Endothelial cell of umbilical vein (primary cell): Measurements from ENCODE around the gene SLC25A38. TPM values are rescaled to one million over a fixed set of nuclear protein-coding genes. Genes with fewer than 3 reads are reported as not detected.

Experiments
- BruUV-seq: library from RNA; stranded (reverse); fragments of 400-500 nt; replicated peaks from 2 replicates; lab custom pipeline; 2021; lab: Mats Ljungman, UMichigan
- CTCF ChIA-PET: fragments of 300-600, 350-600 bp; sonication (Branson Sonifier 250); formaldehyde crosslinking; loops from one replicate; lab custom pipeline; 2021; ENCODE audit warnings: antibody characterized with exemption, inconsistent platforms; lab: Charles Lee
- POLR2A ChIA-PET: fragments of 300-600, 350-600 bp; sonication (Branson Sonifier 250); formaldehyde crosslinking; loops from one replicate; lab custom pipeline; 2021; ENCODE audit warnings: antibody characterized with exemption, inconsistent platforms; lab: Charles Lee
- DNase-seq: peaks from one replicate; pipeline ENCODE4 v3.0.0-alpha.2; 2011; ENCODE audit warnings: low read depth, low spot score
- FAIRE-seq: peaks from 2 replicates; lab custom pipeline; 2011; peaks lifted over from hg19 to GRCh38; lab: Jason Lieb, UNC
- H2AFZ ChIP-seq: 2 replicates; pipeline ENCODE4 v1.6.0; 2012; ENCODE audit warnings: low read depth, low read length, control low read depth, inconsistent platforms
- H3K27ac ChIP-seq: 2 replicates; pipeline ENCODE4 v1.5.1; 2011; ENCODE audit warnings: low read depth, mild to moderate bottlenecking, control low read depth, low read length, moderate library complexity; ENCODE audit not compliant: insufficient read depth
- H3K27me3 ChIP-seq, 2 experiments: 2 replicates each; pipeline versions ENCODE4 v1.6.0 to v1.6.1; 2011; ENCODE audit warnings: low read length in 2 of 2, mixed read lengths in 1 of 2; ENCODE audit not compliant: control insufficient read depth in 2 of 2, insufficient read depth in 2 of 2
- H3K36me3 ChIP-seq, 2 experiments: 2 replicates in 1 of 2; 3 replicates in 1 of 2; pipeline ENCODE4 v1.5.1; 2011; ENCODE audit warnings: low read length in 2 of 2, mild to moderate bottlenecking in 1 of 2, moderate library complexity in 1 of 2; ENCODE audit not compliant: control insufficient read depth in 2 of 2, insufficient read depth in 2 of 2; ENCODE audit errors: extremely low read depth in 1 of 2
- H3K4me1 ChIP-seq: 3 replicates; pipeline ENCODE4 v1.5.1; 2011; ENCODE audit warnings: mild to moderate bottlenecking, low read length; ENCODE audit not compliant: control insufficient read depth, insufficient read depth; ENCODE audit errors: extremely low read depth
- H3K4me2 ChIP-seq: 2 replicates; pipeline ENCODE4 v1.6.1; 2011; ENCODE audit warnings: low read length, control low read depth, mixed read lengths; ENCODE audit not compliant: insufficient read depth
- H3K4me3 ChIP-seq, 3 experiments: fragments of 200-600 bp in 1 of 3; sonication (generic), shearing (Covaris generic) in 1 of 3; replicated peaks in 1 of 3; 2 replicates each; pipeline ENCODE4 v1.5.1; 2011 to 2016; ENCODE audit warnings: control low read depth in 3 of 3, low read length in 3 of 3, mild to moderate bottlenecking in 2 of 3, inconsistent platforms in 1 of 3, low read depth in 1 of 3, moderate library complexity in 1 of 3; ENCODE audit not compliant: insufficient read depth in 1 of 3
- H3K79me2 ChIP-seq: 2 replicates; pipeline ENCODE4 v1.6.0; 2012; ENCODE audit warnings: low read length, inconsistent platforms; ENCODE audit not compliant: control insufficient read depth, insufficient read depth
- H3K9ac ChIP-seq: replicated peaks from 2 replicates; pipeline ENCODE3; 2011; ENCODE audit warnings: low read length, control low read depth; ENCODE audit not compliant: insufficient read depth; ENCODE audit errors: extremely low read depth
- H3K9me1 ChIP-seq: replicated peaks from 3 replicates; pipeline ENCODE4 v1.6.0; 2011; ENCODE audit warnings: mild to moderate bottlenecking, low read length; ENCODE audit not compliant: control insufficient read depth, insufficient read depth; ENCODE audit errors: extremely low read depth
- H3K9me3 ChIP-seq: replicated peaks from 2 replicates; pipeline ENCODE4 v1.5.1; 2012; ENCODE audit warnings: low read length, inconsistent platforms; ENCODE audit not compliant: control insufficient read depth, insufficient read depth
- H4K20me1 ChIP-seq: replicated peaks from 2 replicates; pipeline ENCODE3; 2011; ENCODE audit warnings: mild to moderate bottlenecking, low read length; ENCODE audit not compliant: control insufficient read depth, insufficient read depth; ENCODE audit errors: extremely low read depth
- EZH2 ChIP-seq: IDR thresholded peaks from 2 replicates; pipeline ENCODE4 v1.6.1; 2012; ENCODE audit warnings: borderline replicate concordance, low read depth, mild to moderate bottlenecking, moderate library complexity, low read length, inconsistent platforms; ENCODE audit not compliant: severe bottlenecking
- FOS ChIP-seq: IDR thresholded peaks from 2 replicates; pipeline ENCODE4 v1.6.1; 2011; ENCODE audit warnings: mild to moderate bottlenecking, low read length, moderate library complexity, borderline replicate concordance; ENCODE audit not compliant: insufficient read depth
- GATA2 ChIP-seq: IDR thresholded peaks from 2 replicates; pipeline ENCODE4 v1.7.0; 2011; ENCODE audit warnings: low read depth, mild to moderate bottlenecking, moderate library complexity, mixed read lengths, low read length; ENCODE audit not compliant: insufficient read length, insufficient read depth
- JUN ChIP-seq: IDR thresholded peaks from 2 replicates; pipeline ENCODE4 v1.6.1; 2011; ENCODE audit warnings: borderline replicate concordance, low read depth; ENCODE audit not compliant: insufficient read length, insufficient read depth
- MYC ChIP-seq: IDR thresholded peaks from one replicate; pipeline ENCODE4 v1.6.1; 2011; ENCODE audit warnings: mild to moderate bottlenecking, low read depth, low read length
- POLR2A ChIP-seq: IDR thresholded peaks from 2 replicates; pipeline ENCODE4 v1.6.1; 2012; ENCODE audit warnings: low read depth, mild to moderate bottlenecking, control low read depth, low read length
- POLR2AphosphoS5 ChIP-seq: IDR thresholded peaks from 2 replicates; pipeline ENCODE4 v1.6.1; 2012; ENCODE audit warnings: low read depth, mild to moderate bottlenecking, control low read depth, low read length, moderate library complexity; ENCODE audit not compliant: insufficient read depth
- dilution Hi-C: fragments of 300-500 bp; cut with MboI; formaldehyde crosslinking; loops from one replicate; pipeline ENCODE4 v1.15.0; 2019; ENCODE audit warnings: low sequenced_read_pairs; ENCODE audit not compliant: extremely low pct_ligation_motif_present
- intact Hi-C: fragments of 100-400 bp; cut with micrococcal nuclease; formaldehyde crosslinking; loops from one replicate; pipeline ENCODE4 v1.10.0; 2022
- polyA plus RNA-seq, 4 experiments: library from polyadenylated mRNA; depleted of rRNA in 3 of 4; stranded (reverse) in 3 of 4; unstranded in 1 of 4; fragments of >200 nt; gene quantifications; 2 replicates each; pipeline versions ENCODE4 v1.2.1 to v1.2.3, GENCODE V29; 2011 to 2012; ENCODE audit warnings: missing spikeins in 1 of 4
- total RNA-seq: library from RNA; stranded (reverse); gene quantifications from 2 replicates; pipeline ENCODE4 v1.2.3, GENCODE V29; 2021
- TF ChIP-seq, protein P1 (sequence below): IDR thresholded peaks from 2 replicates; pipeline ENCODE4 v1.6.1; 2011; ENCODE audit not compliant: insufficient read depth, insufficient read length
- TF ChIP-seq, protein P2 (sequence below), 2 donors: IDR thresholded peaks; 1 replicate in 1 of 2; 2 replicates in 1 of 2; pipeline ENCODE4 v1.5.1; 2011; ENCODE audit warnings: low read length in 2 of 2, mild to moderate bottlenecking in 2 of 2, moderate library complexity in 2 of 2, control low read depth in 1 of 2, inconsistent platforms in 1 of 2, low read depth in 1 of 2; ENCODE audit not compliant: insufficient read depth in 1 of 2; ENCODE audit errors: extremely low read depth in 1 of 2

SLC25A38 gene
- total and polyA plus RNA-seq, 2 donors (not counting 3 experiments of a cell fraction or from before 2014, with no cell fraction given), result 20.0 to 31.1 TPM

DNA sequence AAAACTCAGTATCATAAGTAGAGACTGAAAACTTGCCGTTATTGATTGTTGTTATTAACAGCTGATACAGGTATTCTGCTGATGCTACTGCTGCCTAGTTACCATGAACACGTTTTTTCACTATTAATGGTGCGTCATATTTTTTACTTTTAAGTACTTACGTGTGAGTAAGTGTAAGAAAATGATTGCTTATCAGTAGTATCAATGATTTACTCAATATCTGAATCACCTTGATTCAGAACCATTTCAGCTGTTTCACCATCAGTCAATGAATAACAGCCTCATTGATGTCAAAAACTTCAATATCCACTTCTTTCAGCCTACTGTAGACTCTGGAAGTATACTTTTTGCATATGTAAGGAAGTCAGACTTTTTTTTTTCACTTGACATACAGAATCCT is 49.0 kb upstream of the SLC25A38 start:
- no peaks in the 10 kb centered on the region for H3K9me1 ChIP-seq
- no peak for FAIRE-seq
- H4K20me1 ChIP-seq, result no peaks in the 10 kb centered on the region
- H3K27ac ChIP-seq, result no peak overlapping the region
- H3K27me3 ChIP-seq, result peaks cover 3 to 5% of the 10 kb centered on the region in 2 experiments
- H3K9ac ChIP-seq, result no peak overlapping the region
- dilution Hi-C loops (no loop called here), intact Hi-C loops (no loop called here)
- no TSS peak for BruUV-seq
- H3K9me3 ChIP-seq, result no peaks in the 10 kb centered on the region
- no peaks in the 10 kb centered on the region for H3K36me3 ChIP-seq
- DNase-seq, result no peak
- ChIA-PET POLR2A (no interaction called here), CTCF (no interaction called here)
- no peak overlapping the region for H3K4me2 ChIP-seq
- H3K4me3 ChIP-seq, result no peak overlapping the region
- no peaks in the 10 kb centered on the region for H3K4me1 ChIP-seq
- no peak overlapping the region for H2AFZ ChIP-seq
- no peaks in the 10 kb centered on the region for H3K79me2 ChIP-seq
- TF ChIP-seq POLR2AphosphoS5, result no peak
- no peak for TF ChIP-seq FOS
- TF ChIP-seq POLR2A, result no peak
- TF ChIP-seq, protein P1, sequence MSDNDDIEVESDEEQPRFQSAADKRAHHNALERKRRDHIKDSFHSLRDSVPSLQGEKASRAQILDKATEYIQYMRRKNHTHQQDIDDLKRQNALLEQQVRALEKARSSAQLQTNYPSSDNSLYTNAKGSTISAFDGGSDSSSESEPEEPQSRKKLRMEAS, result no peak
- TF ChIP-seq, protein P2, sequence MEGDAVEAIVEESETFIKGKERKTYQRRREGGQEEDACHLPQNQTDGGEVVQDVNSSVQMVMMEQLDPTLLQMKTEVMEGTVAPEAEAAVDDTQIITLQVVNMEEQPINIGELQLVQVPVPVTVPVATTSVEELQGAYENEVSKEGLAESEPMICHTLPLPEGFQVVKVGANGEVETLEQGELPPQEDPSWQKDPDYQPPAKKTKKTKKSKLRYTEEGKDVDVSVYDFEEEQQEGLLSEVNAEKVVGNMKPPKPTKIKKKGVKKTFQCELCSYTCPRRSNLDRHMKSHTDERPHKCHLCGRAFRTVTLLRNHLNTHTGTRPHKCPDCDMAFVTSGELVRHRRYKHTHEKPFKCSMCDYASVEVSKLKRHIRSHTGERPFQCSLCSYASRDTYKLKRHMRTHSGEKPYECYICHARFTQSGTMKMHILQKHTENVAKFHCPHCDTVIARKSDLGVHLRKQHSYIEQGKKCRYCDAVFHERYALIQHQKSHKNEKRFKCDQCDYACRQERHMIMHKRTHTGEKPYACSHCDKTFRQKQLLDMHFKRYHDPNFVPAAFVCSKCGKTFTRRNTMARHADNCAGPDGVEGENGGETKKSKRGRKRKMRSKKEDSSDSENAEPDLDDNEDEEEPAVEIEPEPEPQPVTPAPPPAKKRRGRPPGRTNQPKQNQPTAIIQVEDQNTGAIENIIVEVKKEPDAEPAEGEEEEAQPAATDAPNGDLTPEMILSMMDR (IDR thresholded peaks at IDR 0.05; ENCODE audit: extremely low read depth in 1 of 2, insufficient read depth in 1 of 2, low read depth in 1 of 2, low read length in 2 of 2), result no peak
- no peak for TF ChIP-seq JUN

DNA sequence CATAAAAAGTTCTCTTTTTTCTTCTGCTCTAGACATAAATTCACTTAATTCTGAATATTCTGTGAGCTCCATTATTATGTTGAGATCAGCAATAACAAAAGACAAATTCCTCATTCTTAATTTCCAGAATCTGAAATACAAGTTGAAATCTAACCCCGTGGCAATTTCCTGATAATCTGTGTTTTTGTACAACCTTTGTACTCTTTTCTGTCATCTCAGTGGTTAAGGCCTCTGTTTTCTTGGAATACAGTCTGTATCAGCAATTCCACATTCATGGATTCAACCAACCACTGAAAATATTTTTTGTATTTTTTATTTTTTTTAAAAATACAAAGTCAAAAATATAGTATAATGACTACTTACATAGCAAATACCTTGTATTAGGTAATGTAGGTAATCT is 45.0 kb upstream of the SLC25A38 start:
- Histone ChIP-seq H3K36me3 (no peaks in the 10 kb centered on the region), H3K4me3 (no peak overlapping the region), H3K9ac (no peak overlapping the region), H3K9me3 (no peaks in the 10 kb centered on the region), H3K79me2 (no peaks in the 10 kb centered on the region), H4K20me1 (no peaks in the 10 kb centered on the region), H3K27ac (no peak overlapping the region), H2AFZ (no peak overlapping the region), H3K27me3 (no peaks in the 10 kb centered on the region), H3K4me2 (no peak overlapping the region), H3K9me1 (no peaks in the 10 kb centered on the region), H3K4me1 (no peaks in the 10 kb centered on the region)
- intact Hi-C loops (no loop called here), dilution Hi-C loops (no loop called here)
- no TSS peak for BruUV-seq
- DNase-seq (no peak), FAIRE-seq (no peak)
- ChIA-PET CTCF (no interaction called here), POLR2A (no interaction called here)
- TF ChIP-seq EZH2 (no peak), POLR2A (no peak), GATA2 (no peak), FOS (no peak), MYC (no peak), POLR2AphosphoS5 (no peak)
- TF ChIP-seq, protein P1, result no peak
